SK-N-SH (cell line): Measurements from ENCODE around the gene FN3K. TPM values are rescaled to one million over a fixed set of nuclear protein-coding genes. Genes with fewer than 3 reads are reported as not detected.

Source experiments
- CTCF ChIA-PET: fragments of 300-600, 350-600 bp; formaldehyde crosslinking; extraction: SDS; loops from one replicate; lab custom pipeline; 2021; lab: Yijun Ruan, JAX
- POLR2A ChIA-PET: fragments of 350-600 bp; sonication (Branson Sonifier 250); formaldehyde crosslinking; extraction: SDS; loops from one replicate; lab custom pipeline; 2020; ENCODE audit warnings: antibody characterized with exemption, inconsistent platforms; lab: Yijun Ruan, JAX
- DNase-seq: peaks from one replicate; pipeline ENCODE4 v3.0.0; 2012
- H2AFZ ChIP-seq: fragments of 200-600 bp; sonication (generic); 2 replicates; pipeline ENCODE4 v1.8.1; 2016; ENCODE audit warnings: antibody characterized with exemption, mild to moderate bottlenecking, low read depth
- H3F3A ChIP-seq: fragments of 200-600 bp; sonication (generic); replicated peaks from 2 replicates; pipeline ENCODE3; 2016; ENCODE audit warnings: antibody characterized with exemption, mild to moderate bottlenecking; ENCODE audit not compliant: insufficient read depth
- H3K27ac ChIP-seq, 2 experiments: fragments of 200-500 bp in 1 of 2; fragments of 200-600 bp in 1 of 2; sonication (Bioruptor generic) in 1 of 2; sonication (generic), shearing (Covaris generic) in 1 of 2; 2 replicates each; pipeline versions ENCODE4 v1.5.1 to v1.6.1; 2014 to 2016; ENCODE audit warnings: low read depth in 2 of 2, inconsistent platforms in 1 of 2, low read length in 1 of 2, mild to moderate bottlenecking in 1 of 2, mixed read lengths in 1 of 2
- H3K27me3 ChIP-seq: fragments of 200-600 bp; sonication (generic), shearing (Covaris generic); 2 replicates; pipeline ENCODE4 v1.6.1; 2016; ENCODE audit warnings: mixed run types; ENCODE audit not compliant: insufficient read depth
- H3K36me3 ChIP-seq, 2 experiments: fragments of 200-500 bp in 1 of 2; fragments of 200-600 bp in 1 of 2; sonication (Bioruptor generic) in 1 of 2; sonication (generic) in 1 of 2; replicated peaks in 1 of 2; 2 replicates each; pipeline versions ENCODE3 to v1.5.1; 2014 to 2016; ENCODE audit warnings: low read length in 1 of 2, mild to moderate bottlenecking in 1 of 2; ENCODE audit not compliant: insufficient read depth in 2 of 2, control insufficient read depth in 1 of 2
- H3K4me1 ChIP-seq, 2 experiments: fragments of 200-500 bp in 1 of 2; fragments of 200-600 bp in 1 of 2; sonication (Bioruptor generic) in 1 of 2; sonication (generic), shearing (Covaris generic) in 1 of 2; 2 replicates each; pipeline versions ENCODE4 v1.5.1 to v1.6.1; 2014 to 2016; ENCODE audit warnings: low read depth in 1 of 2, low read length in 1 of 2, mixed run types in 1 of 2; ENCODE audit not compliant: insufficient read depth in 2 of 2, control insufficient read depth in 1 of 2
- H3K4me2 ChIP-seq: fragments of 200-600 bp; sonication (generic), shearing (Covaris generic); 2 replicates; pipeline ENCODE4 v1.6.1; 2017; ENCODE audit warnings: mixed run types
- H3K4me3 ChIP-seq, 2 experiments: fragments of 200-500 bp in 1 of 2; fragments of 200-600 bp in 1 of 2; sonication (Bioruptor generic) in 1 of 2; sonication (generic), shearing (Covaris generic) in 1 of 2; 2 replicates each; pipeline versions ENCODE4 v1.5.1 to v1.8.1; 2014 to 2016; ENCODE audit warnings: low read depth in 2 of 2, inconsistent platforms in 1 of 2, low read length in 1 of 2, mild to moderate bottlenecking in 1 of 2, mixed read lengths in 1 of 2, moderate library complexity in 1 of 2
- H3K79me2 ChIP-seq: fragments of 200-600 bp; sonication (generic); 2 replicates; pipeline ENCODE4 v1.8.1; 2017; ENCODE audit warnings: mild to moderate bottlenecking; ENCODE audit not compliant: insufficient read depth
- H3K9ac ChIP-seq: fragments of 200-600 bp; sonication (generic); 2 replicates; pipeline ENCODE4 v1.6.1; 2017; ENCODE audit warnings: mixed run types
- H3K9me2 ChIP-seq: fragments of 200-600 bp; sonication (generic); 2 replicates; pipeline ENCODE4 v1.6.1; 2017; ENCODE audit warnings: mixed run types
- H3K9me3 ChIP-seq: fragments of 200-600 bp; sonication (generic); 2 replicates; pipeline ENCODE4 v1.6.1; 2017; ENCODE audit warnings: mixed run types, mild to moderate bottlenecking, moderate library complexity
- H4K20me1 ChIP-seq: fragments of 200-600 bp; sonication (generic); 2 replicates; pipeline ENCODE4 v1.6.1; 2017; ENCODE audit warnings: mild to moderate bottlenecking, mixed run types; ENCODE audit not compliant: insufficient read depth
- CHD2 ChIP-seq: fragments of 150-350 bp; IDR thresholded peaks from 2 replicates; pipeline ENCODE4 v1.6.1; 2018; ENCODE audit warnings: low read length; ENCODE audit not compliant: partially characterized antibody
- CTCF ChIP-seq: fragments of 200-600 bp; sonication (generic); IDR thresholded peaks from 2 replicates; pipeline ENCODE4 v1.6.1; 2017; ENCODE audit warnings: antibody characterized with exemption, mild to moderate bottlenecking, moderate library complexity
- ELF1 ChIP-seq: IDR thresholded peaks from 2 replicates; pipeline ENCODE4 v1.4.0; 2012
- GABPA ChIP-seq: IDR thresholded peaks from 2 replicates; pipeline ENCODE4 v1.4.0; 2012; ENCODE audit warnings: low read depth, mild to moderate bottlenecking
- GATA2 ChIP-seq: sonication (generic); formaldehyde crosslinking; IDR thresholded peaks from 2 replicates; pipeline ENCODE4 v1.5.0; 2020; ENCODE audit warnings: mild to moderate bottlenecking, missing genetic modification reagents
- IRF3 ChIP-seq: fragments of 150-350 bp; IDR thresholded peaks from 2 replicates; pipeline ENCODE4 v1.6.1; 2016; ENCODE audit warnings: mild to moderate bottlenecking, low read depth, low read length
- NFIC ChIP-seq: IDR thresholded peaks from 2 replicates; pipeline ENCODE4 v1.4.0; 2012; ENCODE audit warnings: borderline replicate concordance
- NRF1 ChIP-seq: IDR thresholded peaks from 2 replicates; pipeline ENCODE4 v1.6.1; 2012; ENCODE audit warnings: low read depth, mild to moderate bottlenecking, low read length
- POLR2AphosphoS5 ChIP-seq: IDR thresholded peaks from 2 replicates; pipeline ENCODE4 v1.6.1; 2012; ENCODE audit warnings: low read depth, low read length
- RFX5 ChIP-seq: IDR thresholded peaks from 2 replicates; pipeline ENCODE4 v1.6.1; 2012; ENCODE audit warnings: mild to moderate bottlenecking, improper control_type of control experiment, low read length
- RXRA ChIP-seq: IDR thresholded peaks from 2 replicates; pipeline ENCODE4 v1.4.0; 2012; ENCODE audit warnings: low read depth, mild to moderate bottlenecking, borderline replicate concordance
- SMC3 ChIP-seq: IDR thresholded peaks from 2 replicates; pipeline ENCODE4 v1.6.1; 2012; ENCODE audit warnings: low read depth, low read length, improper control_type of control experiment
- TAF1 ChIP-seq: IDR thresholded peaks from 2 replicates; pipeline ENCODE4 v1.6.1; 2012; ENCODE audit warnings: low read depth, mild to moderate bottlenecking, low read length, moderate library complexity, borderline replicate concordance
- TEAD4 ChIP-seq: IDR thresholded peaks from 2 replicates; pipeline ENCODE4 v1.4.0; 2012; ENCODE audit warnings: mild to moderate bottlenecking, borderline replicate concordance; ENCODE audit not compliant: insufficient read depth
- YY1 ChIP-seq: IDR thresholded peaks from 2 replicates; pipeline ENCODE4 v1.4.0; 2012; ENCODE audit warnings: low read depth, mild to moderate bottlenecking
- WGBS: methylation state at CpG from one replicate; pipeline ENCODE4 v1.1.6; 2017; ENCODE audit warnings: low lambda C conversion rate; 5-methylcytosine and 5-hydroxymethylcytosine counted together
- polyA plus RNA-seq, 3 experiments: library from polyadenylated mRNA; depleted of rRNA; stranded (reverse); fragments of >200 nt; gene quantifications; 2 replicates each; pipeline ENCODE4 v1.2.3, GENCODE V29; 2012
- TF ChIP-seq, protein P1 (sequence below): IDR thresholded peaks from 2 replicates; pipeline ENCODE4 v1.4.0; 2012; ENCODE audit warnings: low read depth
- TF ChIP-seq, protein P2 (sequence below): IDR thresholded peaks from 2 replicates; pipeline ENCODE4 v1.4.0; 2012; ENCODE audit warnings: low read depth, borderline replicate concordance

The FN3K gene
- polyA plus RNA-seq, 1 of the 3 experiments (the other 2 are of a cell fraction), result 9.9 TPM

GRCh38 chr17:82697808-82698064 lies 37.7 kb upstream of the FN3K start:
- Histone ChIP-seq H3K36me3 (peaks cover 0 to 8% of the 10 kb centered on the region in 2 experiments), H3K79me2 (0 out of 2 replicates have a peak, but pooled peaks cover 4% of the 10 kb centered on the region), H3K9me2 (no peaks in the 10 kb centered on the region), H3K4me1 (peaks cover 0 to 14% of the 10 kb centered on the region in 2 experiments; a peak in 1 of 4 replicates), H3K27ac (no peak overlapping the region), H3K9ac (peak overlapping the region; percentile 48; the same call in 1 of the 2 replicates), H3K4me3 (peak overlapping the region; percentile 63 to 68), H3F3A (no peaks in the 10 kb centered on the region), H3K4me2 (peak overlapping the region; percentile 97), H3K9me3 (no peaks in the 10 kb centered on the region; the same call in 1 of the 2 replicates), H4K20me1 (no peaks in the 10 kb centered on the region), H3K27me3 (no peaks in the 10 kb centered on the region), H2AFZ (peak overlapping the region; percentile 24; the same call in 1 of the 2 replicates)
- TF ChIP-seq NFIC (no peak), ELF1 (no peak), SMC3 (no peak), POLR2AphosphoS5 (no peak), GABPA (no peak), IRF3 (no peak), CHD2 (no peak), GATA2 (CRISPR knock-in tag) (no peak), TEAD4 (no peak), CTCF (no peak), YY1 (no peak), RXRA (no peak), RFX5 (no peak), NRF1 (no peak), TAF1 (no peak)
- TF ChIP-seq, protein P1, sequence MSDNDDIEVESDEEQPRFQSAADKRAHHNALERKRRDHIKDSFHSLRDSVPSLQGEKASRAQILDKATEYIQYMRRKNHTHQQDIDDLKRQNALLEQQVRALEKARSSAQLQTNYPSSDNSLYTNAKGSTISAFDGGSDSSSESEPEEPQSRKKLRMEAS, result no peak
- TF ChIP-seq, protein P2, sequence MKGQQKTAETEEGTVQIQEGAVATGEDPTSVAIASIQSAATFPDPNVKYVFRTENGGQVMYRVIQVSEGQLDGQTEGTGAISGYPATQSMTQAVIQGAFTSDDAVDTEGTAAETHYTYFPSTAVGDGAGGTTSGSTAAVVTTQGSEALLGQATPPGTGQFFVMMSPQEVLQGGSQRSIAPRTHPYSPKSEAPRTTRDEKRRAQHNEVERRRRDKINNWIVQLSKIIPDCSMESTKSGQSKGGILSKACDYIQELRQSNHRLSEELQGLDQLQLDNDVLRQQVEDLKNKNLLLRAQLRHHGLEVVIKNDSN, result no peak
- DNase-seq, result no peak
- ChIA-PET CTCF (interaction anchor here (0.9 to 2.3 kb wide), 4 partner anchors 18 to 78 kb away, joined by 3 to 6 read pairs (median 4); no protein-coding TSS in a partner anchor), POLR2A (no interaction called here)
- under 1% methylated on average over 16 of the region's 32 CpGs for WGBS
